ENCODE measurements around the gene ERCC6L. TPM values are rescaled to one million over a fixed set of nuclear protein-coding genes. Genes with fewer than 3 reads are reported as not detected.
A peak's percentile ranks its signal among the peaks of the same experiment; 100 is the strongest.
"Not testable (repeated sequence)": the region's sequence is repeated elsewhere in the genome, so short reads cannot be mapped to it uniquely, and the experiment has no call there.

The ERCC6L gene
- total RNA-seq, 1 donor from 2014 or later, result 0.24 TPM

DNA sequence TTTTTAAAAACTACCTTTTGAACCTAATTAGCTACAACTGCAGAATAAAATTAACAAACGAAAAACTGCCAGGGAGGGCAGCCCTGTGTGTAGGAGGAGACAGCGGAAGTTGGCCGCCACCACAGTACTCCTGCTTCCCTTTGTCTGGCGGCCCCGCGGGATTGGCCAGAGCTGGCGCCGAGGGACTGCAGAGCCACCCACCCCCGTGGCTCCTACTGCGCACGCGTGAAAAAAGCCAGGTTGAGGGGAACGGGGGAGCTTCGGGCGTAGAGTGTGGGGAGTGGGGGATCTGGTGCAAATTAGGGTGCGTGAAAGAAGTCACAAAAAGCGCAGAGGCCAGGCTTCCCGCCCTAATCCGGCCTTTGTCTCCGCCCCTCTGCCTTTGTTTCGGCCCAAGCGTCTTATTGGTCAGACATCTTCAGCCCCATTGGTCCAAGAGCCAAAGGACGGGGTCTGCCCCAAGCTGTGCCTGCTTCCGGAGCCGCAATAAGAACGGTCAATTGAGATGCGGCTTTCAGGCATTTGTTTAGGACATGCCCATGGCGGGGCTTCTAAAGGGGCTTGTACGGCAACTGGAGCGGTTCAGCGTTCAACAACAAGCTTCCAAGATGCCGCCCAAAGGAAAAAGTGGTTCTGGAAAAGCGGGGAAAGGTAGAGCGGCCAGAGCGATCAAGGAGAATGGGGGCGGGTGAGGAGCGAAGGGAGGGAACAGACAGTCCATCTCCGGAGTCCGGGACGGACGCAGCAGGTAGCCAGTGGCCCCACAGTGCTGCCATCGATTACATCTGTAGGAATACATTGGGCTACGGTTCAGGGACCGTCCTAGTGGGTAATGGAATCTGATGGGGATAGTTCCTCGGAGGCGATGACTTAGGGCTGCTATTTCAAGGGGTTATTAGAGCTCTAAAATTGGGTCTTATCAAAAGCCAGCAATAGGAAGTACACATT is 57.4 kb downstream of the ERCC6L start, which contains the start of gene PIN4:
TSS of gene PIN4 (plus strand) at position 580 of the 948 bp plus-strand sequence. CDS start at position 609, 29 bp downstream.
- peak; percentile 98 to 99 for ATAC-seq
- H3K27me3 ChIP-seq (ENCODE audit: low read depth), result no peaks in the 10 kb centered on the region
- intact Hi-C loops (cut with DNase I), result no loop called here
- no peaks in the 10 kb centered on the region for H3K9me3 ChIP-seq
- H3K4me3 ChIP-seq, result peak within 1 kb of the TSS; percentile 75
- TF ChIP-seq, protein P1, sequence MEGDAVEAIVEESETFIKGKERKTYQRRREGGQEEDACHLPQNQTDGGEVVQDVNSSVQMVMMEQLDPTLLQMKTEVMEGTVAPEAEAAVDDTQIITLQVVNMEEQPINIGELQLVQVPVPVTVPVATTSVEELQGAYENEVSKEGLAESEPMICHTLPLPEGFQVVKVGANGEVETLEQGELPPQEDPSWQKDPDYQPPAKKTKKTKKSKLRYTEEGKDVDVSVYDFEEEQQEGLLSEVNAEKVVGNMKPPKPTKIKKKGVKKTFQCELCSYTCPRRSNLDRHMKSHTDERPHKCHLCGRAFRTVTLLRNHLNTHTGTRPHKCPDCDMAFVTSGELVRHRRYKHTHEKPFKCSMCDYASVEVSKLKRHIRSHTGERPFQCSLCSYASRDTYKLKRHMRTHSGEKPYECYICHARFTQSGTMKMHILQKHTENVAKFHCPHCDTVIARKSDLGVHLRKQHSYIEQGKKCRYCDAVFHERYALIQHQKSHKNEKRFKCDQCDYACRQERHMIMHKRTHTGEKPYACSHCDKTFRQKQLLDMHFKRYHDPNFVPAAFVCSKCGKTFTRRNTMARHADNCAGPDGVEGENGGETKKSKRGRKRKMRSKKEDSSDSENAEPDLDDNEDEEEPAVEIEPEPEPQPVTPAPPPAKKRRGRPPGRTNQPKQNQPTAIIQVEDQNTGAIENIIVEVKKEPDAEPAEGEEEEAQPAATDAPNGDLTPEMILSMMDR (IDR thresholded peaks at IDR 0.05), result no peak
- peak within 1 kb of the TSS; percentile 81 for H3K27ac ChIP-seq
- H3K36me3 ChIP-seq, result no peaks in the 10 kb centered on the region
- H3K4me1 ChIP-seq, result peaks cover 7% of the 10 kb centered on the region
- DNase-seq, result peak; percentile 91

DNA sequence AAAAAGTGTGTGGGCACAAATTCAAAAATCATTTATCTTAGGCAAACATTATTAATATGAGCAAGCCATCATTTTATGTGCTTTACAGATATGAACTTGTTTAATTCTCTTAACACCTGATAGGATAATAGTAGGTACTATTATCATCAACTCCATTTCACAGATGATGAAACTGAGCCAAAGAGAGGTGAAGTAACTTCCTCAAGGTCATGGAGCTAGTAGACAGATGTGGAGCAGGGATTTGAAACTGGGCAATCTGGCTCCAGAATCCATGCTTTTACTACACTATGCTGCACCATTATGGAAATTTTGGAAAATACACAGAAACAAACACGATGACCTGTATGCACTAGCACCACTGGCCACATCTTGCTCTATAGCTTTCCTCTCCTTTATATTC is 58.3 kb downstream of the ERCC6L start:
- Histone ChIP-seq H3K27me3 (ENCODE audit: low read depth) (no peaks in the 10 kb centered on the region), H3K27ac (peak overlapping the region; percentile 81), H3K9me3 (no peaks in the 10 kb centered on the region), H3K4me1 (peaks cover 7% of the 10 kb centered on the region), H3K4me3 (peak overlapping the region; percentile 75), H3K36me3 (no peaks in the 10 kb centered on the region)
- intact Hi-C loops (cut with DNase I), result no loop called here
- TF ChIP-seq, protein P1 (IDR thresholded peaks at IDR 0.05), result no peak
- ATAC-seq (no peak), DNase-seq (no peak)

DNA sequence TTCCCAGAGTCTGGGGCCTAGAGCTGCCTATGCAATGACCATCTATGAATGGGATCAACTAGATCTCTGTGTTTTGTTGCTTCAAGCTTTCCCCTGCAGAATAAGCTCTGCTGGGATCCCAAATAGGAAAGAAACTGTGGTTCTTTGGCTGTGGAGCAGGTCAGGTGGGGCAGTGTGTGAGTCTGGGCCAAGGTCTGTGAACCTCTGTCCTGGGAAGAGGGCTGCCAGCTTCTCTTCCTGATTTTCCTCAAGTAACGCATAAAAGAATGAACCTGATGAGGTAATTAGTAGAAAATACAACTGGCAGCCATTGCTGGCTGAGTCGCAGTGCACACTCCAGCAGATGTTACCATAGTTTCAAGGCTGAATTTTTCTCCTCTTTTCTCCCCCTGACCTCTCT is 61.8 kb downstream of the ERCC6L start:
- Histone ChIP-seq H3K27me3 (ENCODE audit: low read depth) (no peaks in the 10 kb centered on the region), H3K9me3 (no peaks in the 10 kb centered on the region), H3K27ac (no peak overlapping the region), H3K4me1 (no peaks in the 10 kb centered on the region), H3K36me3 (no peaks in the 10 kb centered on the region), H3K4me3 (no peak overlapping the region)
- ATAC-seq (no peak), DNase-seq (no peak)
- intact Hi-C loops (cut with DNase I), result no loop called here
- TF ChIP-seq, protein P1 (IDR thresholded peaks at IDR 0.05), result no peak

DNA sequence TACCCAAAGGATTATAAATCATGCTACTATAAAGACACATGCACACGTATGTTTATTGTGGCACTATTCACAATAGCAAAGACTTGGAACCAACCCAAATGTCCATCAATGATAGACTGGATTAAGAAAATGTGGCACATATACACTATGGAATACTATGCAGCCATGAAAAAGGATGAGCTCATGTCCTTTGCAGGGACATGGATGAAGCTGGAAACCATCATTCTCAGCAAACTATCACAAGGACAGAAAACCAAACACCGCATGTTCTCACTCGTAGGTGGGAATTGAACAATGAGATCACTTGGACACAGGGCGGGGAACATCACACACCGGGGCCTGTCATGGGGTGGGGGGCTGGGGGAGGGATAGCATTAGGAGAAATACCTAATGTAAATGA is 62.5 kb downstream of the ERCC6L start:
- DNase-seq; H3K27me3 ChIP-seq (ENCODE audit: low read depth); H3K4me3 ChIP-seq; ATAC-seq; H3K27ac ChIP-seq; H3K4me1 ChIP-seq; H3K9me3 ChIP-seq; H3K36me3 ChIP-seq; intact Hi-C loops (cut with DNase I): not testable (repeated sequence)

DNA sequence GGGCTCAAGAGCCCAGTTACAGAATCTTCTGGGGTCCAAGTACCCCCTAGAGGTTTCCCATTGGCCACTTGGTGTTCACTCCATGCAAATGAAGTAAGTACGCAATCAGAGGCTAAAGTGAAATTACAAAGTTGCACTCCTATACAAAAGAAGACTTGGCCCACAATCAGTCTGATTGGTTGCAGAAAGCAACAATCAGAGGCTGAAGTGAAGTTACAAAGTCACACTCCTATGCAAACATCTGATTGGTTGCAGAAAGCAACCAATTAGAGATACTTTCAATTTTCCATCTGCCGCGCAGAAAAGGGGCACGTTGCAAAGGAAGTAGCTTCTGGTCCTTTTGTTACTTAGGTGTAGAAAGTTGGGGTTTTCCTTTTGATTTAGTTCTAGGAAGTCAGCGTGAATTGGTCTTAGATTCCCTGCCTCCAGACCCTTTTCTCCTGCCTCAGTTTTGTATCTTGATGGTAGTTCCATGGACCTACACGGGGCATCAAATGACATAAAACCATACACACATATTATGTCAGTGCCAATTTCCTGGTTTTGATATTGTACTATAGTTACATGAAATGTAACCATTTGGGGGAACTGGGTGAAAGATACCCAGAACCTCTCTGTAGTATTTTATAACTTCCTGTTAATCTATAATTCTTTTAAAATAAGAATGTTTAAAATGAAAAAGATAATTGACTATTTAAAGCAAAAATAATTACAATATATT is 69.7 kb downstream of the ERCC6L start:
- Histone ChIP-seq H3K27ac (no peak overlapping the region), H3K9me3 (no peaks in the 10 kb centered on the region), H3K4me3 (peak overlapping the region; percentile 19), H3K4me1 (no peaks in the 10 kb centered on the region), H3K36me3 (no peaks in the 10 kb centered on the region), H3K27me3 (ENCODE audit: low read depth) (no peaks in the 10 kb centered on the region)
- peak in 1 of 2 donors; percentile 42 for ATAC-seq
- TF ChIP-seq, protein P1 (IDR thresholded peaks at IDR 0.05), result no peak
- DNase-seq, result no peak
- intact Hi-C loops (cut with DNase I), result no loop called here
